Kidney (tissue), 14 donors: ENCODE results near the gene FAM210A. TPM values are rescaled to one million over a fixed set of nuclear protein-coding genes. Genes with fewer than 3 reads are reported as not detected.

Experiments used
- DNase-seq, 5 donors: peaks; one replicate each; pipeline ENCODE4 v3.0.0-alpha.2; 2013 to 2020
- FAIRE-seq: peaks from 2 replicates; lab custom pipeline; 2012; peaks lifted over from hg19 to GRCh38; lab: Jason Lieb, UNC
- H3K27ac ChIP-seq, 2 donors: one replicate each; pipeline ENCODE4 v1.7.0; 2013; ENCODE audit warnings: low read depth in 2 of 2, low read length in 2 of 2, inconsistent platforms in 1 of 2
- H3K27me3 ChIP-seq: one replicate; pipeline ENCODE4 v1.7.1; 2013; ENCODE audit warnings: low read length, inconsistent platforms; ENCODE audit not compliant: control insufficient read depth, insufficient read depth
- H3K36me3 ChIP-seq, 3 donors: one replicate each; pipeline versions ENCODE4 v1.7.0 to v1.7.1; 2013; ENCODE audit warnings: low read length in 3 of 3, control low read depth in 1 of 3, inconsistent platforms in 1 of 3; ENCODE audit not compliant: insufficient read depth in 3 of 3, control insufficient read depth in 2 of 3
- H3K4me1 ChIP-seq, 3 donors: one replicate each; pipeline versions ENCODE4 v1.7.0 to v1.7.1; 2013; ENCODE audit warnings: low read length in 3 of 3, inconsistent platforms in 1 of 3, low read depth in 1 of 3; ENCODE audit not compliant: control insufficient read depth in 2 of 3, insufficient read depth in 2 of 3
- H3K4me3 ChIP-seq, 3 donors: one replicate each; pipeline versions ENCODE4 v1.7.0 to v1.8.1; 2013; ENCODE audit warnings: low read length in 3 of 3, control low read depth in 1 of 3, inconsistent platforms in 1 of 3
- H3K9ac ChIP-seq, 3 donors: one replicate each; pipeline versions ENCODE4 v1.7.0 to v1.7.1; 2013; ENCODE audit warnings: low read length in 3 of 3, control low read depth in 1 of 3, inconsistent platforms in 1 of 3
- H3K9me3 ChIP-seq, 3 donors: one replicate each; pipeline versions ENCODE4 v1.7.0 to v1.7.1; 2013; ENCODE audit warnings: low read length in 3 of 3, control low read depth in 1 of 3, inconsistent platforms in 1 of 3; ENCODE audit not compliant: control insufficient read depth in 2 of 3, insufficient read depth in 1 of 3
- CTCF ChIP-seq: IDR thresholded peaks from 3 replicates; pipeline ENCODE4 v1.5.1; 2012; ENCODE audit warnings: mild to moderate bottlenecking, moderate library complexity, borderline replicate concordance; ENCODE audit not compliant: insufficient read depth; ENCODE audit errors: extremely low read depth
- intact Hi-C: fragments of 100-400 bp; cut with DNase I; formaldehyde crosslinking; loops from one replicate; pipeline ENCODE4 v1.11.1; 2022
- polyA plus RNA-seq: library from polyadenylated mRNA; stranded (reverse); fragments of 350-450 nt; fragmentation: Illumina TruSeq; extraction: RNeasy Lipid Tissue Mini Kit (QIAGEN cat#74804); gene quantifications from one replicate; pipeline ENCODE4 v1.2.3, GENCODE V29; 2014; ENCODE audit warnings: low read depth, low replicate concordance; ENCODE audit not compliant: insufficient read depth
- total RNA-seq: library from RNA; stranded (reverse); fragmentation: NEBNext Ultra II Directional; extraction: Animal tissue kit (Norgen Biotek cat#: 25700); gene quantifications from one replicate; pipeline ENCODE4 v1.2.1, GENCODE V29; 2021
- donor health status: control.
- donor health status: control.
- donor health status: control.
- donor health status: control.
- donor health status: control.
- donor health status: DM: yes; HTN: yes; CAD: no.
- donor health status: Normal renal cell carcinoma (clear cell type).

Gene FAM210A
- total and polyA plus RNA-seq, 2 donors from 2014 or later: 13.7 to 18.0 TPM

- H3K9me3 ChIP-seq: no peaks in the 10 kb centered on the region
- peak overlapping the region; percentile 82 to 97 (median 94) for H3K4me3 ChIP-seq
- intact Hi-C loops: no loop called here
- no peaks in the 10 kb centered on the region for H3K36me3 ChIP-seq
- H3K27ac ChIP-seq: peak overlapping the region in 1 of 2 donors; percentile 97
- H3K9ac ChIP-seq: peak overlapping the region; percentile 30 to 81 (median 62)
- H3K27me3 ChIP-seq: no peaks in the 10 kb centered on the region
- peaks cover 4 to 12% (median 5%) of the 10 kb centered on the region in 3 donors for H3K4me1 ChIP-seq
- no peak for TF ChIP-seq CTCF
- FAIRE-seq: no peak
- peak in 1 of 5 donors; percentile 30 for DNase-seq
Measured at GRCh38 chr18:13725566-13726231, 659 bp downstream of the FAM210A start.

- Histone ChIP-seq H3K36me3 (no peaks in the 10 kb centered on the region), H3K27ac (no peak overlapping the region), H3K27me3 (no peaks in the 10 kb centered on the region), H3K4me3 (no peak overlapping the region), H3K9ac (no peak overlapping the region), H3K9me3 (peaks cover 0 to 3% (median 0%) of the 10 kb centered on the region in 3 donors), H3K4me1 (peaks cover 0 to 8% (median 5%) of the 10 kb centered on the region in 3 donors)
- intact Hi-C loops: no loop called here
- FAIRE-seq (no peak), DNase-seq (no peak)
- TF ChIP-seq CTCF: no peak
Measured at GRCh38 chr18:13720847-13721246, 5.5 kb downstream of the FAM210A start.

- Histone ChIP-seq H3K4me3 (no peak overlapping the region), H3K36me3 (no peaks in the 10 kb centered on the region), H3K4me1 (peaks cover 0 to 3% (median 2%) of the 10 kb centered on the region in 3 donors), H3K9me3 (peaks cover 0 to 3% (median 0%) of the 10 kb centered on the region in 3 donors), H3K9ac (no peak overlapping the region), H3K27ac (no peak overlapping the region), H3K27me3 (no peaks in the 10 kb centered on the region)
- intact Hi-C loops: no loop called here
- no peak for TF ChIP-seq CTCF
- FAIRE-seq (no peak), DNase-seq (no peak)
Measured at GRCh38 chr18:13720123-13720522, 6.2 kb downstream of the FAM210A start.

GRCh38 chr18:13716916-13717315, 9.4 kb downstream of the FAM210A start:
- no peak overlapping the region for H3K27ac ChIP-seq
- no peak for DNase-seq
- no peaks in the 10 kb centered on the region for H3K36me3 ChIP-seq
- H3K4me1 ChIP-seq: no peaks in the 10 kb centered on the region
- H3K4me3 ChIP-seq: no peak overlapping the region
- intact Hi-C loops: no loop called here
- FAIRE-seq: no peak
- no peak for TF ChIP-seq CTCF
- no peaks in the 10 kb centered on the region for H3K27me3 ChIP-seq
- H3K9me3 ChIP-seq: peaks cover 0 to 3% (median 0%) of the 10 kb centered on the region in 3 donors
- H3K9ac ChIP-seq: no peak overlapping the region
